T-helper 2 cell treated with Interferon-gamma antibody and Interleukin-4, amounts not matched to agents 5 μg/mL and 100 μg/mL, for 36 hours (primary cell): ENCODE results near the gene ZNF692.
"Not testable (repeated sequence)": the region's sequence is repeated elsewhere in the genome, so short reads cannot be mapped to it uniquely, and the experiment has no call there.

Experiments used
- DNase-seq: peaks from one replicate; pipeline ENCODE4 v3.0.0; 2021; ENCODE audit warnings: low spot score
- H3K27ac Mint-ChIP-seq: one replicate; pipeline ENCODE4 v1.8.0; 2021; ENCODE audit warnings: mild to moderate bottlenecking, mixed read lengths
- H3K27me3 Mint-ChIP-seq: one replicate; pipeline ENCODE4 v1.8.0; 2021; ENCODE audit warnings: low read depth, mixed read lengths
- H3K36me3 Mint-ChIP-seq: one replicate; pipeline ENCODE4 v1.8.0; 2021; ENCODE audit warnings: low read depth, mixed read lengths
- H3K4me1 Mint-ChIP-seq: one replicate; pipeline ENCODE4 v1.8.0; 2021; ENCODE audit warnings: low read depth, mixed read lengths
- H3K4me3 Mint-ChIP-seq: one replicate; pipeline ENCODE4 v1.8.0; 2022; ENCODE audit warnings: mild to moderate bottlenecking, moderate library complexity, mixed read lengths
- H3K9me3 Mint-ChIP-seq: one replicate; pipeline ENCODE4 v1.8.0; 2021; ENCODE audit warnings: mixed read lengths

ZNF692 gene

GRCh38 chr1:248810000-248810726, 48.7 kb downstream of the ZNF692 start:
- Mint-ChIP-seq H3K4me3 (no peak overlapping the region), H3K4me1 (peaks cover 2% of the 10 kb centered on the region), H3K27me3 (no peaks in the 10 kb centered on the region), H3K27ac (no peak overlapping the region), H3K9me3 (no peaks in the 10 kb centered on the region), H3K36me3 (peaks cover 35% of the 10 kb centered on the region)
- no peak for DNase-seq

- Mint-ChIP-seq H3K4me1 (peaks cover 4% of the 10 kb centered on the region), H3K27ac (no peak overlapping the region), H3K27me3 (no peaks in the 10 kb centered on the region), H3K4me3 (no peak overlapping the region), H3K36me3 (peaks cover 25% of the 10 kb centered on the region), H3K9me3 (no peaks in the 10 kb centered on the region)
- DNase-seq: no peak
Measured at GRCh38 chr1:248808876-248809275, 50.0 kb downstream of the ZNF692 start.

DNA sequence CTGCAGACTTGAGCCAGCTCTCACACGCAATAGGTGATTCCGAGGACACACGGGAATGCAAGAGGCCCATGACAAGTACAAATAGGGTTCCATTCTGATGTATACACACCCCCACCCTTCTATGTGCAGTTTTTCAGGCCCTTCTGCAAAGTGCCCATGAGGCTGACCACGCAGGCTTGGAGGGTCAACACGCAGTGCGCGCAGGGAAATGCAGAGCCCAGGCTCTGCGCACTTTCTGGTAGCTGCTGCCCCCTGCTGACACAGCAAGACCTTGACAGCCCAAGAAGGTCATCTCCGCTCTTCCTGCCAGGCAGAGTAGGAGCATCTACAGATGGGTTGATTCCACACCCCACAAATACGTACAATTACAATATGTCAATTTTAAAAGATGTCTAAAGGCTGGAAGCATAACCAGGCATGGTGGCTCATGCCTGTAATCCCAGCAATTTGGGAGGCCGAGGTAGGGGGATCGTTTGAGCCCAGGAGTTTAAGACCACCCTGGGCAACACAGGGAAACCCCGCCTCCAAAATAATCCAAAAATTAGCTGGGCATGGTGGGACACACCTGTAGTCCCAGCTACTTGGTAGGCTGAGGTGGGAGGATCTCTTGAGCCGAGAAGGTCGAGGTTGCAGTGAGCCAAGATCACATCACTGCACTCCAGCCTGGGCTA, 51.7 kb downstream of the ZNF692 start:
- no peak for DNase-seq
- peaks cover 4% of the 10 kb centered on the region for H3K4me1 Mint-ChIP-seq
- no peaks in the 10 kb centered on the region for H3K9me3 Mint-ChIP-seq
- no peak overlapping the region for H3K4me3 Mint-ChIP-seq
- no peak overlapping the region for H3K27ac Mint-ChIP-seq
- no peaks in the 10 kb centered on the region for H3K27me3 Mint-ChIP-seq
- H3K36me3 Mint-ChIP-seq: peaks cover 12% of the 10 kb centered on the region

GRCh38 chr1:248805876-248806275, 53.0 kb downstream of the ZNF692 start:
- no peak for DNase-seq
- Mint-ChIP-seq H3K27ac (no peak overlapping the region), H3K4me1 (peaks cover 4% of the 10 kb centered on the region), H3K9me3 (no peaks in the 10 kb centered on the region), H3K4me3 (no peak overlapping the region), H3K27me3 (peaks cover 2% of the 10 kb centered on the region), H3K36me3 (peaks cover 5% of the 10 kb centered on the region)

DNA sequence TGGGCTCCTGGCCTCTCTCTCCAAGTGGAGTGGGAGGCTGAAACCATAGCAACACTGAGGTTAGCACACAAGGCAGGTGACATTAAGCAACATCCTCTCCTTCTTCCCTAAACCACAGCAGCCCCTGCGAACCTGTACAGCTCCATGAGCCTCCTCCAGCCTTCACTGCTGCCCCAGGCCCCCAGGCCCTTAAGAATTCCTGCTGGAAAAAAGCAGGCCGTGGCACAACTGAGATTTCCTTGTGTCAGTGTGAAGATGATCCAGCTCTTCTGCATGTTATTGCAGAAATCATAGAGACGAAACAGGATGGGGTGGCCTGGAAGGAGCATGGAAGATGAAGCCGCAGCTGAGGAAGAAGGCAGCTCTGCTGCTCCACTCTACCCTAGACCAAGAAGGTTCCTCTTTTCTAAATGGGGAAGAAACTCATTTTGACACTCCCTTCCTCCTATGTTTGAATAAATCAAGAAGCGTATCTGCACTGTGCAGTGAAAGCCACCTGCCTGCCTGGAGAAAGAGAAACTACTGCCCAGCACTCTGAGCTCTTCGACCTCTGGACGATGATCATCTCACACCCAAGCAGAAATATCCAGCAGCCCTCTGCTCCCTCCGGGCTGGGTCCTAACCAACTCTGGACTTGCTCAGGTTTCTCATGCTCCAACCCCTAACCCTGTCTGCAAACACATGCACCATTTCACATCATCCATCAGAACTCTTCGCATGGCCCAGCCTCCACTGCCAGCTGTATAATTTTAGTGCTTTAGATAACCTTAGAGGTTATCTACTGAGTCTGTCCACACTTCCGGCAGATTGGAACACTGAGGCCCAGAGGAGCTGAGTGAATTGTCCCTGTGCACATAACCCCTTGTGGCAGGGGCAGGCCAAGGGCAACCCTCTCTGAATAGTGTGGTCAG, 53.9 kb downstream of the ZNF692 start:
- Mint-ChIP-seq H3K27ac (no peak overlapping the region), H3K4me3 (no peak overlapping the region), H3K9me3 (no peaks in the 10 kb centered on the region), H3K27me3 (peaks cover 5% of the 10 kb centered on the region), H3K36me3 (peaks cover 5% of the 10 kb centered on the region), H3K4me1 (peaks cover 4% of the 10 kb centered on the region)
- no peak for DNase-seq

DNA sequence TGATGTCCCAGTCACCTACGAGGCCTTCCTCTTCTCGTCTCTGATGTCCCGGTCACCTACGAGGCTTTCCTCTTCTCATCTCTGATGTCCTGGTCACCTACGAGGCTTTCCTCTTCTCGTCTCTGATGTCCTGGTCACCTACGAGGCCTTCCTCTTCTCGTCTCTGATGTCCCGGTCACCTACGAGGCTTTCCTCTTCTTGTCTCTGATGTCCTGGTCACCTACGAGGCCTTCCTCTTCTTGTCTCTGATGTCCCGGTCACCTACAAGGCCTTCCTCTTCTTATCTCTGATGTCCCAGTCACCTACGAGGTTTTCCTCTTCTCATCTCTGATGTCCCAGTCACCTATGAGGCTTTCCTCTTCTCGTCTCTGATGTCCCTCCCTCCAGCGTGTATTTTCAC, 55.4 kb downstream of the ZNF692 start:
- not testable (repeated sequence) for H3K36me3 Mint-ChIP-seq, H3K27me3 Mint-ChIP-seq, H3K9me3 Mint-ChIP-seq, H3K4me3 Mint-ChIP-seq, H3K4me1 Mint-ChIP-seq, DNase-seq, H3K27ac Mint-ChIP-seq

GRCh38 chr1:248802454-248802853, 56.4 kb downstream of the ZNF692 start:
- H3K4me3 Mint-ChIP-seq: no peak overlapping the region
- H3K27me3 Mint-ChIP-seq: peaks cover 16% of the 10 kb centered on the region
- no peak overlapping the region for H3K27ac Mint-ChIP-seq
- no peaks in the 10 kb centered on the region for H3K36me3 Mint-ChIP-seq
- H3K4me1 Mint-ChIP-seq: peaks cover 4% of the 10 kb centered on the region
- no peak for DNase-seq
- no peaks in the 10 kb centered on the region for H3K9me3 Mint-ChIP-seq

DNA sequence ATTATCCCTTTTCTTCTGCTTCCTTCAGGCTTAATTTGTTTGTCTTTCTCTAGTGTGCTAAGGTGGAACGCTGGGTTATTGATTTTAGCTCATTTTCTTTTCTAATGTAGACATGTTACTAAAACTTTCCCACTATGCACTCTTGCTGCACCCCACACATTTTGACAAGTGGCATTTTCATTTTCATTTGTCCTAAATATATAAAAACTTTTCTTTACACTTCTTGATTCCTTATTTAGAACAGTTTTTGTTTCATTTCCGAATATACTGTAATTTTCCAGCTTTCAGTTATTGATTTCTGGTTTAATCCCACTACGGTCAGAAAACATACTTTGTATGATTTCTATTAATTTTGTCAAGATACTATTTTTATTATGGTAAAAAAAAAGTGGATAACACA, 58.4 kb downstream of the ZNF692 start:
- DNase-seq: no peak
- no peak overlapping the region for H3K4me3 Mint-ChIP-seq
- H3K27ac Mint-ChIP-seq: no peak overlapping the region
- no peaks in the 10 kb centered on the region for H3K9me3 Mint-ChIP-seq
- H3K4me1 Mint-ChIP-seq: peaks cover 4% of the 10 kb centered on the region
- peaks cover 26% of the 10 kb centered on the region for H3K27me3 Mint-ChIP-seq
- no peaks in the 10 kb centered on the region for H3K36me3 Mint-ChIP-seq
